ENCODE measurements around the gene AOAH.

The AOAH gene

DNA sequence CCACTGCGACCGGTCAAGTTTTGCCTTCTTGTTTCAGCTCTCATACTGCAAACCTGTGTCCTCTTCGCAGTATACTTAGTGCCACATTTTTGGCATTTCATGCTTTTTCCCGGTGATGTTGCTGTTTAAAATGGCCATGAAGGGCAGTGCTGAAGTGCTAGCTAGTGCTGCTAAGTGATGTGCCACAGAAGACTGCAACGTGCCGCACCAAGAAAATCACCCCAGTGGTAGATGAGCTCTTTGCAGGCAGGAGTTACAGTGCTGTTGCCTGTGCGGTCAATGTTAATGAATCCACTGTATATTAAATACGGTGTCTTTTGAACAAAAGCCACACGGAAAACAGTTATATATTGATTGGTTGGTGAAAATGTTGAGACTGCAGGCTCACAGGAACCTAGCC, 214.3 kb downstream of the AOAH start:
- TF ChIP-seq, protein P1, sequence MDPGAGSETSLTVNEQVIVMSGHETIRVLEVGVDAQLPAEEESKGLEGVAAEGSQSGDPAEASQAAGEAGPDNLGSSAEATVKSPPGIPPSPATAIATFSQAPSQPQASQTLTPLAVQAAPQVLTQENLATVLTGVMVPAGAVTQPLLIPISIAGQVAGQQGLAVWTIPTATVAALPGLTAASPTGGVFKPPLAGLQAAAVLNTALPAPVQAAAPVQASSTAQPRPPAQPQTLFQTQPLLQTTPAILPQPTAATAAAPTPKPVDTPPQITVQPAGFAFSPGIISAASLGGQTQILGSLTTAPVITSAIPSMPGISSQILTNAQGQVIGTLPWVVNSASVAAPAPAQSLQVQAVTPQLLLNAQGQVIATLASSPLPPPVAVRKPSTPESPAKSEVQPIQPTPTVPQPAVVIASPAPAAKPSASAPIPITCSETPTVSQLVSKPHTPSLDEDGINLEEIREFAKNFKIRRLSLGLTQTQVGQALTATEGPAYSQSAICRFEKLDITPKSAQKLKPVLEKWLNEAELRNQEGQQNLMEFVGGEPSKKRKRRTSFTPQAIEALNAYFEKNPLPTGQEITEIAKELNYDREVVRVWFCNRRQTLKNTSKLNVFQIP (CRISPR knock-in tag; IDR thresholded peaks at IDR 0.05; ENCODE audit: borderline replicate concordance, low read depth), result no peak
- TF ChIP-seq PPARA (CRISPR knock-in tag; IDR thresholded peaks at IDR 0.05; ENCODE audit: borderline replicate concordance), result no peak
- TF ChIP-seq, protein P2, sequence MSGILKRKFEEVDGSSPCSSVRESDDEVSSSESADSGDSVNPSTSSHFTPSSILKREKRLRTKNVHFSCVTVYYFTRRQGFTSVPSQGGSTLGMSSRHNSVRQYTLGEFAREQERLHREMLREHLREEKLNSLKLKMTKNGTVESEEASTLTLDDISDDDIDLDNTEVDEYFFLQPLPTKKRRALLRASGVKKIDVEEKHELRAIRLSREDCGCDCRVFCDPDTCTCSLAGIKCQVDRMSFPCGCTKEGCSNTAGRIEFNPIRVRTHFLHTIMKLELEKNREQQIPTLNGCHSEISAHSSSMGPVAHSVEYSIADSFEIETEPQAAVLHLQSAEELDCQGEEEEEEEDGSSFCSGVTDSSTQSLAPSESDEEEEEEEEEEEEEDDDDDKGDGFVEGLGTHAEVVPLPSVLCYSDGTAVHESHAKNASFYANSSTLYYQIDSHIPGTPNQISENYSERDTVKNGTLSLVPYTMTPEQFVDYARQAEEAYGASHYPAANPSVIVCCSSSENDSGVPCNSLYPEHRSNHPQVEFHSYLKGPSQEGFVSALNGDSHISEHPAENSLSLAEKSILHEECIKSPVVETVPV (CRISPR knock-in tag; IDR thresholded peaks at IDR 0.05), result no peak
- TF ChIP-seq CREB5 (CRISPR knock-in tag; IDR thresholded peaks at IDR 0.05; ENCODE audit: low read depth), result no peak
- TF ChIP-seq TCF4 (CRISPR knock-in tag; IDR thresholded peaks at IDR 0.05; ENCODE audit: borderline replicate concordance), result no peak
- no peak for TF ChIP-seq TOX (CRISPR knock-in tag; IDR thresholded peaks at IDR 0.05; ENCODE audit: borderline replicate concordance)
- TF ChIP-seq ZFP30 (CRISPR knock-in tag; IDR thresholded peaks at IDR 0.05), result no peak
- TF ChIP-seq BACH2 (CRISPR knock-in tag; IDR thresholded peaks at IDR 0.05; ENCODE audit: borderline replicate concordance), result no peak
- TF ChIP-seq RARB (CRISPR knock-in tag; IDR thresholded peaks at IDR 0.05), result no peak
- TF ChIP-seq, protein P3, sequence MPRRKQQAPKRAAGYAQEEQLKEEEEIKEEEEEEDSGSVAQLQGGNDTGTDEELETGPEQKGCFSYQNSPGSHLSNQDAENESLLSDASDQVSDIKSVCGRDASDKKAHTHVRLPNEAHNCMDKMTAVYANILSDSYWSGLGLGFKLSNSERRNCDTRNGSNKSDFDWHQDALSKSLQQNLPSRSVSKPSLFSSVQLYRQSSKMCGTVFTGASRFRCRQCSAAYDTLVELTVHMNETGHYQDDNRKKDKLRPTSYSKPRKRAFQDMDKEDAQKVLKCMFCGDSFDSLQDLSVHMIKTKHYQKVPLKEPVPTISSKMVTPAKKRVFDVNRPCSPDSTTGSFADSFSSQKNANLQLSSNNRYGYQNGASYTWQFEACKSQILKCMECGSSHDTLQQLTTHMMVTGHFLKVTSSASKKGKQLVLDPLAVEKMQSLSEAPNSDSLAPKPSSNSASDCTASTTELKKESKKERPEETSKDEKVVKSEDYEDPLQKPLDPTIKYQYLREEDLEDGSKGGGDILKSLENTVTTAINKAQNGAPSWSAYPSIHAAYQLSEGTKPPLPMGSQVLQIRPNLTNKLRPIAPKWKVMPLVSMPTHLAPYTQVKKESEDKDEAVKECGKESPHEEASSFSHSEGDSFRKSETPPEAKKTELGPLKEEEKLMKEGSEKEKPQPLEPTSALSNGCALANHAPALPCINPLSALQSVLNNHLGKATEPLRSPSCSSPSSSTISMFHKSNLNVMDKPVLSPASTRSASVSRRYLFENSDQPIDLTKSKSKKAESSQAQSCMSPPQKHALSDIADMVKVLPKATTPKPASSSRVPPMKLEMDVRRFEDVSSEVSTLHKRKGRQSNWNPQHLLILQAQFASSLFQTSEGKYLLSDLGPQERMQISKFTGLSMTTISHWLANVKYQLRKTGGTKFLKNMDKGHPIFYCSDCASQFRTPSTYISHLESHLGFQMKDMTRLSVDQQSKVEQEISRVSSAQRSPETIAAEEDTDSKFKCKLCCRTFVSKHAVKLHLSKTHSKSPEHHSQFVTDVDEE (CRISPR knock-in tag; IDR thresholded peaks at IDR 0.05), result no peak
- no peak for TF ChIP-seq ZNF8 (CRISPR knock-in tag; IDR thresholded peaks at IDR 0.05)
- no peak for TF ChIP-seq ZNF565 (CRISPR knock-in tag; conservative IDR thresholded peaks at IDR 0.05; ENCODE audit: low read depth)
- TF ChIP-seq ZFP3 (CRISPR knock-in tag; IDR thresholded peaks at IDR 0.05), result no peak
- TF ChIP-seq ARNTL (CRISPR knock-in tag; IDR thresholded peaks at IDR 0.05; ENCODE audit: borderline replicate concordance, low read depth), result no peak
- no peak; the same call in 2 of the 3 replicates for ATAC-seq

GRCh38 chr7:36507475-36508440, 216.5 kb downstream of the AOAH start:
- no peak; the same call in 2 of the 3 replicates for ATAC-seq
- TF ChIP-seq ESRRG (CRISPR knock-in tag; IDR thresholded peaks at IDR 0.05) (no peak), SNAI2 (CRISPR knock-in tag; IDR thresholded peaks at IDR 0.05) (no peak), RARB (CRISPR knock-in tag; IDR thresholded peaks at IDR 0.05) (no peak), CREB5 (CRISPR knock-in tag; IDR thresholded peaks at IDR 0.05; ENCODE audit: low read depth) (no peak), TCF4 (CRISPR knock-in tag; IDR thresholded peaks at IDR 0.05; ENCODE audit: borderline replicate concordance) (0 out of 2 replicates have a peak, but pooled peaks have one; percentile 33), ZFP3 (CRISPR knock-in tag; IDR thresholded peaks at IDR 0.05) (no peak)
- TF ChIP-seq, protein P1 (CRISPR knock-in tag; IDR thresholded peaks at IDR 0.05; ENCODE audit: borderline replicate concordance, low read depth), result no peak

DNA sequence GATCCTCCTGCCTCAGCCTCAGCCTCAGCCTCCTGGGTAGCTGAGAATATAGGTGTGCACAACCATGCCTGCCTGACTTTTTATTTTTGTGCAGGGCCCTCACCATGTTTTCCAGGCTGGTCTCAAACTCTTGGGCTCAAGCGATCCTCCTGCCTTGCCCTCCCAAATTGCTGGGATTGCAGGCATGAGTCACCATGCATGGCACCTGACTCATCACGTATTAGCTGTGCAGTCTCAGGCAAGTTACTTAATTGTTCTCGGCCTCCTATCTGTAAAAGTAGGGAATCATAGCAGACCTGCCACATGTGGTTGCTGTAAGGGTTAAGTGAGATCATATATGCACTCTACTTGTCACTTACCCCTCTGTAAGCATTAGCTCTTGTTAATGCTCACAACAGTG, 217.5 kb downstream of the AOAH start:
- TF ChIP-seq, protein P4, sequence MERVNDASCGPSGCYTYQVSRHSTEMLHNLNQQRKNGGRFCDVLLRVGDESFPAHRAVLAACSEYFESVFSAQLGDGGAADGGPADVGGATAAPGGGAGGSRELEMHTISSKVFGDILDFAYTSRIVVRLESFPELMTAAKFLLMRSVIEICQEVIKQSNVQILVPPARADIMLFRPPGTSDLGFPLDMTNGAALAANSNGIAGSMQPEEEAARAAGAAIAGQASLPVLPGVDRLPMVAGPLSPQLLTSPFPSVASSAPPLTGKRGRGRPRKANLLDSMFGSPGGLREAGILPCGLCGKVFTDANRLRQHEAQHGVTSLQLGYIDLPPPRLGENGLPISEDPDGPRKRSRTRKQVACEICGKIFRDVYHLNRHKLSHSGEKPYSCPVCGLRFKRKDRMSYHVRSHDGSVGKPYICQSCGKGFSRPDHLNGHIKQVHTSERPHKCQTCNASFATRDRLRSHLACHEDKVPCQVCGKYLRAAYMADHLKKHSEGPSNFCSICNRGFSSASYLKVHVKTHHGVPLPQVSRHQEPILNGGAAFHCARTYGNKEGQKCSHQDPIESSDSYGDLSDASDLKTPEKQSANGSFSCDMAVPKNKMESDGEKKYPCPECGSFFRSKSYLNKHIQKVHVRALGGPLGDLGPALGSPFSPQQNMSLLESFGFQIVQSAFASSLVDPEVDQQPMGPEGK (CRISPR knock-in tag; IDR thresholded peaks at IDR 0.05; ENCODE audit: borderline replicate concordance), result no peak
- TF ChIP-seq ARNTL (CRISPR knock-in tag; IDR thresholded peaks at IDR 0.05; ENCODE audit: borderline replicate concordance, low read depth), result no peak
- no peak for TF ChIP-seq ZNF70 (CRISPR knock-in tag; IDR thresholded peaks at IDR 0.05)
- peak; percentile 71 for ATAC-seq

Measured in SK-N-SH treated with all-trans-retinoic acid at 6 μM for 48 hours (cell line).